HG03442 (cell line): ENCODE measurements around the gene CMTR1.

Experiments used
- ATAC-seq: cut with Tn5 transposase; IDR thresholded peaks from one replicate; pipeline ENCODE4 v1.9.1; 2021; ENCODE audit warnings: mild to moderate bottlenecking, moderate library complexity; ENCODE audit not compliant: unreplicated experiment

The CMTR1 gene

GRCh38 chr6:37511201-37511600 lies 78.2 kb downstream of the CMTR1 start:
- no peak for ATAC-seq

- ATAC-seq, result no peak
Observed at GRCh38 chr6:37511910-37512399, 78.9 kb downstream of the CMTR1 start.

GRCh38 chr6:37512400-37513011 lies 79.5 kb downstream of the CMTR1 start:
- ATAC-seq, result no peak

GRCh38 chr6:37513155-37513554 lies 80.1 kb downstream of the CMTR1 start:
- ATAC-seq, result no peak

- ATAC-seq, result no peak
Observed at GRCh38 chr6:37513576-37513975, 80.6 kb downstream of the CMTR1 start.

- no peak for ATAC-seq
Observed at GRCh38 chr6:37514321-37514771, 81.3 kb downstream of the CMTR1 start.

- no peak for ATAC-seq
Observed at GRCh38 chr6:37514837-37515236, 81.8 kb downstream of the CMTR1 start.

GRCh38 chr6:37515712-37516075 lies 82.7 kb downstream of the CMTR1 start:
- ATAC-seq, result no peak

GRCh38 chr6:37516076-37516919 lies 83.3 kb downstream of the CMTR1 start:
- ATAC-seq, result peak; percentile 64

- no peak for ATAC-seq
Observed at GRCh38 chr6:37516920-37517405, 83.9 kb downstream of the CMTR1 start.

GRCh38 chr6:37517411-37517812 lies 84.4 kb downstream of the CMTR1 start:
- ATAC-seq, result no peak

GRCh38 chr6:37518116-37518515 lies 85.1 kb downstream of the CMTR1 start:
- no peak for ATAC-seq

GRCh38 chr6:37519461-37519860 lies 86.4 kb downstream of the CMTR1 start:
- no peak for ATAC-seq

GRCh38 chr6:37520926-37521325 lies 87.9 kb downstream of the CMTR1 start:
- ATAC-seq, result no peak

- ATAC-seq, result no peak
Observed at GRCh38 chr6:37521674-37522073, 88.7 kb downstream of the CMTR1 start.

GRCh38 chr6:37522836-37523235 lies 89.8 kb downstream of the CMTR1 start:
- no peak for ATAC-seq

- no peak for ATAC-seq
Observed at GRCh38 chr6:37523412-37523811, 90.4 kb downstream of the CMTR1 start.

- ATAC-seq, result no peak
Observed at GRCh38 chr6:37524025-37524969, 91.3 kb downstream of the CMTR1 start.

- no peak for ATAC-seq
Observed at GRCh38 chr6:37524970-37525318, 91.9 kb downstream of the CMTR1 start.

- no peak for ATAC-seq
Observed at GRCh38 chr6:37525460-37526357, 92.7 kb downstream of the CMTR1 start.
